ENCODE data around the gene PDHX. TPM values are rescaled to one million over a fixed set of nuclear protein-coding genes. Genes with fewer than 3 reads are reported as not detected.

The PDHX gene
- total and polyA plus RNA-seq, 10 of the 15 experiments (the other 5 are each of a cell fraction or from before 2014, with no cell fraction given) = 14.5 to 41.9 (median 28.0) TPM

DNA sequence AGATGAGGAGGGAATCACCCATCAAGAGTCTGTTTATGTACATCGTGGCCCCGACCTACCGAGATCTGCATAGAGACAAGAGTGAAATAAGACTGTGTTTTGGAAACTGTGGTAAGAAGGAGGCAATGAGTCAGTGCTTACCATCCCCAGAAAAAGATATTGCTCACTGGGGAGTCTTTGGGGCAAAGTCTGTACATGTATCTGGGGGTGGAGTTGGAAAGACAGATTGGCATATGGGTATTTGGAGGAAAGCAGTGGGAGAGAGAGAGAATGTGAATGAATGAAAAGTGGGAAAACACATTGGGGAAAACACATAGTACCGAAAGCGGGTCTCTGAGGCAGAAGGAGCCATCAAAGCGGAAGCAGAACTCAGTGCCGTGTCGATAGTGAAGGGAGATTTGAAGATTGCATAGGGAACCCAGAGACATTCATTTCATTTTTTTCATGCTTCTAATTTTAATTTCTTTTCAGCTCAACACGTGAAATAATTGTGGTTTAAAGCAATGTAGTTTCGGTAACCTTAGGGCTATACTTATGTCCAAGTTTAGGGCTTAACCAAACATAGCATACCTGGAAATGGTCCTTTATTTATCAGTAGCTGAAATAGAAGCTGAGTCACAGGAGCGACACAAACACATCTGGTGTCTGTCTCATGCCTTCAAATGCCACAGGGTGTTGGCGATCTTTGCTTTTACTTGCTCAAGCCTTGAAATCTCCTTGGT, 124.0 kb downstream of the PDHX start (continued):
- TF ChIP-seq NFIC (IDR thresholded peaks at IDR 0.05; ENCODE audit: low read depth, low read length) (peak; percentile 97), RBBP5 (conservative IDR thresholded peaks at IDR 0.05) (0 out of 2 replicates have a peak, but pooled peaks have one; percentile 51), JUND (IDR thresholded peaks at IDR 0.05; ENCODE audit: low read depth, low read length) (no peak), TBL1XR1 (IDR thresholded peaks at IDR 0.05; ENCODE audit: low read depth, low read length) (0 out of 2 replicates have a peak, but pooled peaks have one; percentile 11), BCL3 (IDR thresholded peaks at IDR 0.05; ENCODE audit: borderline replicate concordance, insufficient read depth, low read depth, low read length, poor library complexity, severe bottlenecking) (peak; percentile 70), IKZF2 (IDR thresholded peaks at IDR 0.05) (peak; percentile 97 to 98), SUPT20H (IDR thresholded peaks at IDR 0.05; ENCODE audit: borderline replicate concordance, control insufficient read depth, low read depth, low read length) (no peak), SMC3 (IDR thresholded peaks at IDR 0.05; ENCODE audit: borderline replicate concordance, low read length) (peak; percentile 19; the same call in 1 of the 2 replicates), HDGF (IDR thresholded peaks at IDR 0.05) (peak; percentile 91), IKZF1 (conservative IDR thresholded peaks at IDR 0.05) (peak; percentile 87), HDAC2 (IDR thresholded peaks at IDR 0.05) (no peak), CREM (IDR thresholded peaks at IDR 0.05; ENCODE audit: low read depth) (peak; percentile 72), CBX3 (IDR thresholded peaks at IDR 0.05; ENCODE audit: borderline replicate concordance, low read depth) (no peak), PML (IDR thresholded peaks at IDR 0.05; ENCODE audit: low read length) (0 out of 2 replicates have a peak, but pooled peaks have one; percentile 32), ETV6 (conservative IDR thresholded peaks at IDR 0.05 in 1 of 2, IDR thresholded peaks at IDR 0.05 in 1 of 2; ENCODE audit: borderline replicate concordance in 1 of 2, low read depth in 1 of 2) (peak in 1 of 2 experiments; percentile 92; a peak in 2 of 4 replicates)
- TF ChIP-seq, protein P1, sequence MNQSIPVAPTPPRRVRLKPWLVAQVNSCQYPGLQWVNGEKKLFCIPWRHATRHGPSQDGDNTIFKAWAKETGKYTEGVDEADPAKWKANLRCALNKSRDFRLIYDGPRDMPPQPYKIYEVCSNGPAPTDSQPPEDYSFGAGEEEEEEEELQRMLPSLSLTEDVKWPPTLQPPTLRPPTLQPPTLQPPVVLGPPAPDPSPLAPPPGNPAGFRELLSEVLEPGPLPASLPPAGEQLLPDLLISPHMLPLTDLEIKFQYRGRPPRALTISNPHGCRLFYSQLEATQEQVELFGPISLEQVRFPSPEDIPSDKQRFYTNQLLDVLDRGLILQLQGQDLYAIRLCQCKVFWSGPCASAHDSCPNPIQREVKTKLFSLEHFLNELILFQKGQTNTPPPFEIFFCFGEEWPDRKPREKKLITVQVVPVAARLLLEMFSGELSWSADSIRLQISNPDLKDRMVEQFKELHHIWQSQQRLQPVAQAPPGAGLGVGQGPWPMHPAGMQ (IDR thresholded peaks at IDR 0.05; ENCODE audit: borderline replicate concordance) = no peak
- TF ChIP-seq, protein P2, sequence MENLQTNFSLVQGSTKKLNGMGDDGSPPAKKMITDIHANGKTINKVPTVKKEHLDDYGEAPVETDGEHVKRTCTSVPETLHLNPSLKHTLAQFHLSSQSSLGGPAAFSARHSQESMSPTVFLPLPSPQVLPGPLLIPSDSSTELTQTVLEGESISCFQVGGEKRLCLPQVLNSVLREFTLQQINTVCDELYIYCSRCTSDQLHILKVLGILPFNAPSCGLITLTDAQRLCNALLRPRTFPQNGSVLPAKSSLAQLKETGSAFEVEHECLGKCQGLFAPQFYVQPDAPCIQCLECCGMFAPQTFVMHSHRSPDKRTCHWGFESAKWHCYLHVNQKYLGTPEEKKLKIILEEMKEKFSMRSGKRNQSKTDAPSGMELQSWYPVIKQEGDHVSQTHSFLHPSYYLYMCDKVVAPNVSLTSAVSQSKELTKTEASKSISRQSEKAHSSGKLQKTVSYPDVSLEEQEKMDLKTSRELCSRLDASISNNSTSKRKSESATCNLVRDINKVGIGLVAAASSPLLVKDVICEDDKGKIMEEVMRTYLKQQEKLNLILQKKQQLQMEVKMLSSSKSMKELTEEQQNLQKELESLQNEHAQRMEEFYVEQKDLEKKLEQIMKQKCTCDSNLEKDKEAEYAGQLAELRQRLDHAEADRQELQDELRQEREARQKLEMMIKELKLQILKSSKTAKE (IDR thresholded peaks at IDR 0.05; ENCODE audit: low read depth, poor library complexity, severe bottlenecking) = peak; percentile 86

Measured in GM12878 (cell line).